OCI-LY7 (cell line): ENCODE results near the gene CRNN. TPM values are rescaled to one million over a fixed set of nuclear protein-coding genes. Genes with fewer than 3 reads are reported as not detected.

ENCODE experiments used
- BruUV-seq: library from RNA; stranded (reverse); fragments of 400-500 nt; replicated peaks from 2 replicates; lab custom pipeline; 2021; lab: Mats Ljungman, UMichigan
- CTCF ChIA-PET: fragments of 300-600 bp; sonication (Branson Sonifier 250); formaldehyde crosslinking; loops from one replicate; lab custom pipeline; 2022; ENCODE audit warnings: antibody characterized with exemption; ENCODE audit not compliant: unreplicated experiment; lab: Charles Lee
- POLR2A ChIA-PET: fragments of 300-600 bp; sonication (Branson Sonifier 250); formaldehyde crosslinking; loops from one replicate; lab custom pipeline; 2022; ENCODE audit warnings: antibody characterized with exemption; lab: Charles Lee
- DNase-seq: peaks from one replicate; pipeline ENCODE4 v3.0.0-alpha.2; 2015; ENCODE audit warnings: low spot score
- H2AFZ ChIP-seq: fragments of 200-600 bp; sonication (generic), shearing (Covaris generic); 2 replicates; pipeline ENCODE4 v1.6.1; 2014; ENCODE audit warnings: mild to moderate bottlenecking, antibody characterized with exemption, low read length, moderate library complexity
- H3K27ac ChIP-seq: fragments of 200-600 bp; sonication (generic); 2 replicates; pipeline ENCODE4 v1.5.1; 2014; ENCODE audit warnings: mixed run types, low read depth, mild to moderate bottlenecking, moderate library complexity, low read length, inconsistent platforms; ENCODE audit not compliant: poor library complexity, severe bottlenecking
- H3K36me3 ChIP-seq: fragments of 200-600 bp; sonication (generic); 2 replicates; pipeline ENCODE4 v1.6.1; 2014; ENCODE audit warnings: mild to moderate bottlenecking, antibody characterized with exemption, low read length, moderate library complexity, mixed read lengths; ENCODE audit not compliant: insufficient read depth
- H3K4me1 ChIP-seq: fragments of 200-600 bp; sonication (generic); 2 replicates; pipeline ENCODE4 v1.5.1; 2014; ENCODE audit warnings: mild to moderate bottlenecking, low read length; ENCODE audit not compliant: insufficient read depth, poor library complexity, severe bottlenecking
- H3K4me2 ChIP-seq: fragments of 200-600 bp; sonication (generic); 2 replicates; pipeline ENCODE4 v1.6.1; 2014; ENCODE audit warnings: mild to moderate bottlenecking, low read length
- H3K4me3 ChIP-seq: fragments of 200-600 bp; sonication (generic); 2 replicates; pipeline ENCODE4 v1.5.1; 2014; ENCODE audit warnings: mild to moderate bottlenecking, low read depth, low read length; ENCODE audit not compliant: poor library complexity, severe bottlenecking
- H3K79me2 ChIP-seq: fragments of 200-600 bp; sonication (generic); 2 replicates; pipeline ENCODE4 v1.6.1; 2016; ENCODE audit warnings: low read depth, mild to moderate bottlenecking, low read length, moderate library complexity, mixed read lengths; ENCODE audit not compliant: insufficient read depth
- H3K9me2 ChIP-seq: fragments of 200-600 bp; sonication (generic); 2 replicates; pipeline ENCODE4 v1.6.1; 2016; ENCODE audit warnings: mild to moderate bottlenecking, low read length, mixed read lengths; ENCODE audit not compliant: insufficient read depth
- H3K9me3 ChIP-seq: fragments of 200-600 bp; sonication (generic); 2 replicates; pipeline ENCODE4 v1.6.1; 2014; ENCODE audit warnings: mild to moderate bottlenecking, mixed run types, low read length, mixed read lengths
- H4K20me1 ChIP-seq: fragments of 200-600 bp; sonication (generic); 2 replicates; pipeline ENCODE4 v1.6.1; 2014; ENCODE audit warnings: mild to moderate bottlenecking, antibody characterized with exemption, low read length, moderate library complexity, mixed read lengths; ENCODE audit not compliant: insufficient read depth
- EZH2phosphoT487 ChIP-seq: fragments of 200-600 bp; sonication (generic); IDR thresholded peaks from 2 replicates; pipeline ENCODE4 v1.6.1; 2018; ENCODE audit warnings: low read depth, borderline replicate concordance, mild to moderate bottlenecking, mixed run types, antibody characterized with exemption, low read length, moderate library complexity, mixed read lengths
- intact Hi-C: fragments of 100-400 bp; cut with micrococcal nuclease; formaldehyde crosslinking; loops from one replicate; pipeline ENCODE4 v1.10.0; 2022; ENCODE audit not compliant: unreplicated experiment
- total RNA-seq, 2 experiments: library from RNA; depleted of rRNA in 1 of 2; stranded (reverse); fragments of >200 nt in 1 of 2; shearing (Covaris generic) in 1 of 2; gene quantifications; 2 replicates each; pipeline ENCODE4 v1.2.3, GENCODE V29; 2014 to 2022
- TF ChIP-seq, protein P1 (sequence below): fragments of 200-600 bp; sonication (generic); conservative IDR thresholded peaks from 2 replicates; pipeline ENCODE4 v1.5.1; 2014; ENCODE audit warnings: mild to moderate bottlenecking, antibody characterized with exemption, low read length, moderate library complexity, mixed read lengths

Gene CRNN
- total RNA-seq, 2 experiments from 2014 or later = not detected

DNA sequence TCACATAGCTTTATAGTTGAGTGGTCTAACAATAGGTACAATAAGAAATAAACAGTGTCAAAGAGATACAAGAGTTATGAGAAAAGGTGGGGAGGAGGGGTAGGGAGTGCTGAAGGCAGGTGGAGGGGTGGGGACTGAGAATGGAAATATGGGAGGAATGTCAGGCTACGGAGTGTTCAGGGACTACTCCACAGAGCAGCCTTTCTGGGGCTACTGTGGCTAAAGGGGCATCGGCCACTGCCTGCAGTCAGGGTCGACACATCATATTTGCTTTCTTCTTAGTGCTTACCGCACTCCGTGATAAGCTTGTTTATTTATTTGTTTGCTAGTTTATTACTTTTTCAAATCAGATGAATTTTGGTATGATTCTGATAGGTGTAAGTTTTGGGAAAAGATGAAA lies 34.4 kb upstream of the CRNN start:
- no peaks in the 10 kb centered on the region for H4K20me1 ChIP-seq
- CTCF ChIA-PET = no interaction called here
- H3K79me2 ChIP-seq = no peaks in the 10 kb centered on the region
- BruUV-seq = no TSS peak
- no peaks in the 10 kb centered on the region for H3K4me1 ChIP-seq
- no peaks in the 10 kb centered on the region for H3K9me3 ChIP-seq
- no peak for TF ChIP-seq EZH2phosphoT487
- TF ChIP-seq, protein P1, sequence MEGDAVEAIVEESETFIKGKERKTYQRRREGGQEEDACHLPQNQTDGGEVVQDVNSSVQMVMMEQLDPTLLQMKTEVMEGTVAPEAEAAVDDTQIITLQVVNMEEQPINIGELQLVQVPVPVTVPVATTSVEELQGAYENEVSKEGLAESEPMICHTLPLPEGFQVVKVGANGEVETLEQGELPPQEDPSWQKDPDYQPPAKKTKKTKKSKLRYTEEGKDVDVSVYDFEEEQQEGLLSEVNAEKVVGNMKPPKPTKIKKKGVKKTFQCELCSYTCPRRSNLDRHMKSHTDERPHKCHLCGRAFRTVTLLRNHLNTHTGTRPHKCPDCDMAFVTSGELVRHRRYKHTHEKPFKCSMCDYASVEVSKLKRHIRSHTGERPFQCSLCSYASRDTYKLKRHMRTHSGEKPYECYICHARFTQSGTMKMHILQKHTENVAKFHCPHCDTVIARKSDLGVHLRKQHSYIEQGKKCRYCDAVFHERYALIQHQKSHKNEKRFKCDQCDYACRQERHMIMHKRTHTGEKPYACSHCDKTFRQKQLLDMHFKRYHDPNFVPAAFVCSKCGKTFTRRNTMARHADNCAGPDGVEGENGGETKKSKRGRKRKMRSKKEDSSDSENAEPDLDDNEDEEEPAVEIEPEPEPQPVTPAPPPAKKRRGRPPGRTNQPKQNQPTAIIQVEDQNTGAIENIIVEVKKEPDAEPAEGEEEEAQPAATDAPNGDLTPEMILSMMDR = no peak
- no peak for DNase-seq
- no peaks in the 10 kb centered on the region for H3K9me2 ChIP-seq
- intact Hi-C loops = no loop called here
- H3K36me3 ChIP-seq = no peaks in the 10 kb centered on the region
- H2AFZ ChIP-seq = no peak overlapping the region
- POLR2A ChIA-PET = interaction anchor here (0.6 kb wide), 4 partner anchors 11 to 603 kb away, joined by 3 to 4 read pairs (median 4); no protein-coding TSS in a partner anchor
- H3K4me3 ChIP-seq = no peak overlapping the region
- no peak overlapping the region for H3K4me2 ChIP-seq
- H3K27ac ChIP-seq = no peak overlapping the region

DNA sequence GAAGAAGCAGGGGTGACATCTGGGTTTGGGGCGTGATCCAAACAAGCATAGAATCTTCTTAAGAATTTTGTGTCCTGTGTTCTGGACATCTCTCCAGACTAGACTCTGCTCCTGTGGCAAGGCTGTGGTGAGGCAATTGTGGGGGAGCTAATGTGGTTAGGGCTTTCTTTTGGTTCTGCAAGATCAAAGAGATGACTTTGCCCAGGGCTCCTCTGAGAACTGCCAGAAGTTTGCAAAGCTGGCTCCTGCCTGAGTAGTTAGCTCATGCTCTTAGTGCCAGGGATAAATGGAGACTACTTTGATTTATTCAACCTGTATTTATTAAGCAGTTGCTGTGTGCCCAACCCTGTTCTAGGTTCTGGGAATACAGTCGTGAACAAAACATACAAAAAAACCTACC lies 34.0 kb upstream of the CRNN start:
- Histone ChIP-seq H3K4me2 (no peak overlapping the region), H3K4me3 (no peak overlapping the region), H3K36me3 (no peaks in the 10 kb centered on the region), H3K79me2 (no peaks in the 10 kb centered on the region), H3K27ac (no peak overlapping the region), H3K9me2 (no peaks in the 10 kb centered on the region), H4K20me1 (no peaks in the 10 kb centered on the region), H2AFZ (no peak overlapping the region), H3K9me3 (no peaks in the 10 kb centered on the region), H3K4me1 (no peaks in the 10 kb centered on the region)
- DNase-seq = no peak
- ChIA-PET POLR2A (interaction anchor here (0.6 kb wide), 3 partner anchors 11 to 604 kb away, joined by 4 read pairs; no protein-coding TSS in a partner anchor), CTCF (no interaction called here)
- TF ChIP-seq, protein P1 = no peak
- TF ChIP-seq EZH2phosphoT487 = no peak
- intact Hi-C loops = no loop called here
- no TSS peak for BruUV-seq

DNA sequence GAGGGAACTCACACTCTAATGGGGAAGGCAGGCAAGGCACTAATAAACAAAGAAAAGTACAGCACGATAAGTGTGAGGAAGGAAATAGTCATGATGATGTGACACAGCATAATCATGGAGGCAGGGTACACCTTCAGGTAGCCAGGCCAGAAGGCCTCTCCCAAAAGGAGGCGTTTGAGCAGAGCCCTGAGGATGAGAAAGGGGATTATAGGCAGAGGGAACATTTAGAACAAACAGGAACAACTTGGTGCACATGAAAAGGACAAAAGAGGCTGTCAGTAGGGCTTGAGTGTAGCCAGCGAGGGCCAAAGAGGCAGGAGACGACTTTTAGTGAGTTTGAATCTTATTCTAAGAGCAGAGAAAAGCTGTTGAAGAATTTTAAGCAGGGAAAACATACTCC lies 33.4 kb upstream of the CRNN start:
- TF ChIP-seq EZH2phosphoT487 = no peak
- TF ChIP-seq, protein P1 = no peak
- ChIA-PET POLR2A (no interaction called here), CTCF (no interaction called here)
- H3K9me3 ChIP-seq = no peaks in the 10 kb centered on the region
- BruUV-seq = no TSS peak
- no peak for DNase-seq
- no peak overlapping the region for H3K27ac ChIP-seq
- H2AFZ ChIP-seq = no peak overlapping the region
- no peaks in the 10 kb centered on the region for H3K4me1 ChIP-seq
- no peaks in the 10 kb centered on the region for H3K9me2 ChIP-seq
- no peak overlapping the region for H3K4me2 ChIP-seq
- H3K36me3 ChIP-seq = no peaks in the 10 kb centered on the region
- intact Hi-C loops = no loop called here
- H4K20me1 ChIP-seq = no peaks in the 10 kb centered on the region
- H3K79me2 ChIP-seq = no peaks in the 10 kb centered on the region
- no peak overlapping the region for H3K4me3 ChIP-seq
